Activated CD4-positive, alpha-beta T cell treated with anti-CD3 and anti-CD28 coated beads, Interleukin-2, amount 50 U/mL, for 24 hours (primary cell): ENCODE measurements around the gene MSH2.
"Not testable (repeated sequence)": the region's sequence is repeated elsewhere in the genome, so short reads cannot be mapped to it uniquely, and the experiment has no call there.

Experiments used
- DNase-seq, 2 donors: peaks; one replicate each; pipeline ENCODE4 v3.0.0-alpha.2; 2020; ENCODE audit warnings: low read depth in 1 of 2, low spot score in 1 of 2

Gene MSH2

DNA sequence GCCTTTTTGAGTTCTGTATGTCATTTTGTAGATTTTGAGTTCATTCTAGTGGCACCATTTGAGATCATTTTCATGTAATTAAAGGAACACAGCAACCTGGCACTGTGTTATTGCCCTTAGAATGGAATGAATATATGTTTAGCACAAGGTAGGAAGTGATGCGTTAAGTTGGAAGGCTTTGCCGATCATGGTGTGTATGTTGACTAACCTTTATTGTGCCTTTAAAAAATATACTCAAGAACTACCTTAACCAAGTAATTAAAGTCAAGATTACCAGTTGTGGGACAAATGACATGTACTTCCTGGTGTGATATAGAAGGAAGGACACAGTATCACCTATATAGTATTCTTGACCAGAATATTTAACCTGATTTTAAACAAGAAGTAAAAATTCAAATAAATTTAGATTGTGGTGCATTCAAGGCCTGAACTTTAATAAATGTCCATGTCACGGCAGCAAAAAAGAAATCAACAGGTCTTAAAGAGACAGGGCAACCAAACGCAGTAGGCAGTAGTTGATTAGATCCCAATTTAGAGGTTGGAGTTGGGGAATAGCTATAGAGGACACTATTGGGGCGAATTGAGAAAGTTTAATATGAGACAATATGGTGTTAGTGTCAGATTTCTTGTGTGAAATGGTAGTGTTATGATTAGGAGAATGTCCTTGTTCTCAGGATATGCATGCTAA, 68.6 kb downstream of the MSH2 start:
- DNase-seq = no peak

DNA sequence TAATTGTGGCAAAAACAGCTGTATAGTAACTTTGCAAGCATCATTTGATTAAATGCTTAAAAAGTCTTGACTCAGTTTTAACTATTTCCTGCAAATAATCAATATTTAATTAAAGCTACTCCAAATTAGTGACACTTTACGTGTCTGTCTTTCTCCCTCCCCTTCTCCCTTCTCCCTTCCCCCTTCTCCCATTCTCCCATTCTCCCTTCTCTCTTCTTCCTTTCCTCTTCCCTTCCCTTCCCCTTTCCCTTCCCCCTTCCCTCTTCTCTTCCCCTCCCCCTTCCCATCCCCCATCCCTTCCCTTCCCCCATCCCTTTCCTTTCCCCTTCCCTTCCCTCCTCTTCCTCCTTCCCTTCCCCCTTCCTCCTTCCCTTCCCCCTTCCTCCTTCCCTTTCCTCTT, 76.9 kb downstream of the MSH2 start:
- DNase-seq = no peak

DNA sequence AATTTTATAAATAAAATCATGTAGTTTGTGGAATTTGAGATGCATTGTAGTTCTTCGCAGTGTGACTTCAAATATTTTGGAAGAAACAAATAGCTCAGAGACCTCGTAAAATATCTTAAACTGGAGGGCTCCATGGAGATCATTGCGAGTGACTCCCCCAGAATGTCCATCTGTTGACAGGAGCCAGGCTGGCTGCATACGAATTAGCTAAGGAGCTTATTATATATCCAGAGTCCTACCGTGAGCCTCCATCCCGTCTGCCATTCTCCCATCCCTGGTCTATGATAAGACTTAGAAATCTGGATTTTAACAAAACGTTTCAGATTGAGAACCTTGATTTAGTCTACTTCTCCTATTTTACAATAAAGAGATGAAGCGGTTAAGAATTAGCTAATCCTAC, 80.2 kb downstream of the MSH2 start:
- no peak for DNase-seq

DNA sequence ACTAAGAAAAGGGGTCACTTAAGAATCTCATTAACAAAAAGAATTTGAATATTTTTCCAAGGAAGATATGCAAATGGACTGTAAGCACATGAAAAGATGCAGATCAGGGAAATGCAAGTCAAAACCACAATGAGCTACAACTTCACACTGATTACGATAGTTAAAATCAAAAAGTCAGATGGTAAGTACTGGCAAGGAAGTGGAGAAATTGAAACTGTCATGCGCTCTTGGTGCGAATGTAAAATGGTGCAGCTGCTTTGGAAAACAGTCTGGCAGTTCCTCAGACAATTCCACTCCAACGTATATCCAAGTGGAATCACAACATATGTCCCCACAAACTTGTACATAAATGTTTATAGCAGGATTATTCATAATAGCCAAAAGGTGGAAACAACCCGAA, 81.4 kb downstream of the MSH2 start:
- no peak for DNase-seq

DNA sequence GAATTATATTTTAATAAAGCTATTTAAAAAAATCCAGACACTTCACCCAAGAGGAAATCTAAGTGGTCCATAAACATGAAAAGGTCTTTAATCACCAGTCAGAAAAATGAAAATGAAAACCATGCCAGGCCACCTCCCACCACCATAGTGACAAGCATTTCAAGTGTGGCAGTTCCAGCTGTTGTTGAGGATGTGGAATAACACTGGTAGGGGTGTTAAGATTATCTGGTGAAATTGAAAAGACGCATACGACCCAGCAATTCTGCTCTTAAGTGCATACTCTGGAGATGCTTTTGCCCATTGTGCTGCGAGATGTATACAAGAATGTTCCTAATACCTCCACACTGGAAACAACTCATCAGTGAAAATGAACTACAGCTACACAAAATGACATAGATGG, 82.2 kb downstream of the MSH2 start:
- no peak for DNase-seq

DNA sequence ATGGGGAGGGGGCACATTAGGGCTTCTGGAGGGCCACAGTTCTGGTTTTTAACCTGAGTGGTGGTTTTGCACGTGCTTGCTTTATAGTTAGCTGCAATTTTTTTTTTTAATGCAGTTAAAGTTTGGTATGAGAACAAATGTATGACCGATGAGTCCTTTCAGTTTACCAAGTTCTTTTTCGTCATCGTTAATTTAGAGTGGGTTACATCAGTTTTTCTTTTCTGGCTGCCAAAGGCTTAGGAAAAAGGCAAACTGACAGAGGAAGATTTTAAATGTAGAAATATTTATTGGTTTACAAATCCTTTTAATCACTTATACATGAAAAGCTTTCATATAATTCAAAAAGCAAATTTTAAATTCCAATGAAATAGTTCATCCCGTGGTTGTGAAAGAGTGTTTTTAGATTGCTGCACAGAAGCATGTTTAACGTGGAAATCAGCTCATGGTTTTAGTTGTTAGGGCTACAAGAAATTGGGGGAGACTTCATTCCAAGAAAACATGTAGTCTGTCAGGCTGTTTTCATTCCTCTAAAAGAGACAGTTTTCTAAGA, 82.9 kb downstream of the MSH2 start:
- no peak for DNase-seq

DNA sequence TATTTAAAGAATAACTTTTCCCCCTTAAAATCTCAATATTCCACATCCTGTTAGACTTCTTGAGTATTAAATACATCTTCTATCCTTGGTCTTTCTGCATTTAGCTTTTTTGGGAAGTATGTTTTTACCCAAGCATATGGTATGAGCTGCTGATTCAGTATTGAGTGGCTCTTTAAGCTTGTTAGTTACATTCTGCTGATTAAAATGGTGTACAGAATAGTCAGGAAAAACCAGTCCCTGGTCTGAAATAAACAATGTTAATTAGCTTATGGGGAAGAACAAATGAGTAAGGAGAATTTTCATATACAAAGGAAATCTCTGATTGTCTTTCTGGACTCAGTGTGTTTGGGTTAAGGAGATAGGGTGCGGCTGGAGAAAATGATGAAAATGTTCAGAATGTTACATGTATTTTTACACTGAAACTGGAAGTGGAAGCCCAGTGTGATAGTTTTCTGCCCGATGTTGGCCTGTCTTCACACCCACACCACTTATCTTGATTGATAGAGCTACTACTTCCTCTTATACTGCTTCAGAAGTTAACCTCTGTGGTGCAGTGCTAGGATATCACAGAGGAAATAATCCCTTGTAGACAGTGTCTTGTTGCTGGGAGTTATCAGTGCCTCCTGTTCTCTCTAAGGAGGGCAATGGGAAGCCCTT, 84.0 kb downstream of the MSH2 start:
- DNase-seq = no peak

DNA sequence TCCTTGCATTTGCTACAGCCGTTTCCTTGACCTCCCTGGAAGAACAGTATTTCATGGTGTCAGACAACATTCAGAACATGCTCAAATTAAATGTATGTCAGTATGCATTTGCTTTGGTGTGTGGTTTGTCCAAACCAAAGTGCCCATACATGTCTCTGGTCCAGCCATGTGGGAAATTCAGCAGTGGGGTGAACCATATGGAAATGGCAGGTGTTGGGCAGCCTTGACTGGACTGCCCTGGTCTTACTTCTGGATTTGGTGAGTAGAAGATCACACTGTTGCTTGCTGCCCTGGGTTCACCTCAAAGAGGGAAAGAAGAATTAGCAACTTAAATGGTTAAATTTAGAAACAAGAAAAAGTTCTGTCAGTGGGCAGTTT, 84.5 kb downstream of the MSH2 start:
- no peak for DNase-seq

DNA sequence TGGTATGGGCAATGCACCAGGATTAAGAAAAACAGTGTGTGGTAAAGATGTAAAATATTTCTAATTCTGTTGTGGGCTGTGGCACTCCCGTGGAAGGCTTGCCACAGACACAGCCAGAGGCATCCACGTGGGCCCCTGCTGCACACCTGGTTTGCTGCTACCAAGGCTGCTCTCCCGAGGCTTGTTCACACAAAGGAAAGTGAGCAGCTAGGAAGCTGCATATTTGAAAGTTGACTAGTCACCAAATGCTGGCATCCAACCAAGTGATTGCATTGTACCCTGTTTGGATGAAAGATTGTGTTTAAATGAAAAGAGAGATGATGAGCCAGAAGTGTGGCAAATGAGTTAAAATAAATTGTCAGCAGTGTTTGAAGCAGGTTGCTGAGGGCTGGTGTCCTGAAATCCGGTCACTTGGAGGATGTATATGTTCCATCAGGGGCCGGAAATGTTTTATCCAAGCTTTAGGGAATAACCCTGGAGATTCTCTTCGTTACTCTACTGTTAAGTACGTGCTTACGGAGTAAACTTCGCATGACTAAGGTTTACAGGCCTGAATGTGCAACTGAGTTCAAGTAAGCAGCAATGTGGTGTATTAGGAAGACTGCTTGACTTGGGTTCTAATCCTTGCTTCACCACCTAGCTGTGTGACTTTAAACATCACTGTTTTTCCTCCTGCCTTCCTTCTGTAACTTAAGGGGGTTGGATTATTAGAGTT, 86.1 kb downstream of the MSH2 start:
- no peak for DNase-seq

DNA sequence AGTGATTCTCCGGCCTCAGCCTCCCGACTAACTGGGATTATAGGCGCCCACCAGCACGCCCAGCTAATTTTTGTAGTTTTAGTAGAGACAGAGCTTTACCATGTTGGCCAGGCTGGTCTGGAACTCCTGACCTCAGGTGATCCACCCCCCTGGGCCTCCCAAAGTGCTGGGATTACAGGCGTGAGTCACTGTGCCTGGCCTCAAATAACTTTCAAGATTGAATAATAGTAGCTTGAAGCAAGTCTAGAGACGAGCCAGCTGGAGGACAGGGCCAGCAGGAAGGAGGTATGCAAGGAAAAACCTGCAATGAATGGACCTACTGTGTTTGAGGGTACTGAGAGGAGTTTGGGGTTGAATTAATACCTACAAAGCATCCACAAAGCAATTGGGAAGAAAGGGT, 87.5 kb downstream of the MSH2 start:
- no peak for DNase-seq

DNA sequence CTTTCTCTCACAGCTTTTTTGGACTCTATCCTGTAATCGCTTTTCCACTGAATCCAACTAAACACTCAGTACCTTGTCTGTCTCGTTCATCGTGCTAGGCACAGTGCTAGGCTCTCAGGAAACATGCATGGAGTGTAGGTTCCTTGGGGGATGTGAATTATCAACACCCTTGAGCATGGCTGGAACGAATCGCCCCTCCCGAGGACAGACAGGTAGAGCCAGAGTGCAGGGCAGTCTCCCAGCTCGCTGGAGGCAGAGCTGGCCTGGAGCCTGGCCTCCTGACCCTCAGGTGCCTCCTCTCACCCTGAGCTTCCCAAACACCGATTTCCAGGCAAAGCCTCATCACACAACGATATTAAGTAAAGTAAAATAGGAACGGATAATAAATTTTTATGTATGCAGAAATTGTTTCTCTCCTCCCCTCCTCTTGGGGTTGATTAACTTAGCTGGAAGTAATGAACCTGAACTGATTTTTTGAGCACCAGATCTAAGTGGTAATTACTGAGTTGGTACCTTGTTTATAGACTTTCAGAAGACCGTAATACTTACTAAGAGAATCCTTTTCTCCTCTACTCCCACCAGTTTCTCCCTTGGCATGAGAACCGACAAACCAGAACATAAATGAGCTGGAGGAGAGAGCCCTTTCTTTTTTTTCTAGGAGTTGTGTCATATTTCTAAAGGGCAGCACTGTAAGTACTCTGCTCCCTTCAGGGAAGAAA, 90.5 kb downstream of the MSH2 start:
- DNase-seq = no peak

DNA sequence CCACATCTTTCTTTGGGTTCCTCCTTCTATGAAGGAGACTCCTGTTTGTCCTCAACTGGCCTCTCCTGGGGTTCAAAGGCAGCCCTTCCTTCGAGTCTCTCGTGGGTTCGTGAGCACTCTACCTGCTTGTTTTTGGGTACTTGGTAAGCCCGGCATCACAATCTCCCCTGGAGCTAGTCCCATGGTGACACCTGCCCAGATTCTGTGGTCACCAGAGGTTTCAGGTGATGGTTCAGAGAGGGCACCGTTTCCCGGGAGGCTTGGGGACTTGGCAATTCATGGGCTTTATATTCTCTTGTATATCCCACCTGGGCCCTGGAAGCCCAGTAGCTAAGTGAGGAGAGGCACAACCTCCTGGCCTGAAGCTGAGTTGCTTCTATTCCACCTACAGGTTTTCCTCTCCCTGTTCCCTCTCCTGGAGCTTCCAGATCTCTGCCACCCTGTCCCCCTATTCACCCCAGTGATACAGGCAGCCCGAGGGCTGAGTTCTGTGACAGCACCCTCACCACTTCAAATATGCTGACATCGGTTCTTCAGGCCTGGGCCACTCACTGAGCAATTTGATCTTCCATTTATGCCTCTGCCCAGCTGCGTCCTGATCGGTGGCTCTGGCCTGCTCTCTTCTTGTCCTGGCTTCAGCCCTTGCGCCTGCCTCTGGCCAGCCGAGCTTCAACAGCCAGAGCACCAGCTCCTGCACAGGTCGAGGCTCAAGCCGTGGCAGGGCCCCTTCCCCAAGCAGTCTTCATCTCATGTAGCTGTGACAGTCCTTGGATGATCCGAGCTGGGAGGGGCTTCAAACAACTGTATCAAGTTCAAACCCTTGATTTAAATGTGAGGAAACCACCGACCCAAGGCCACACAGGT, 91.5 kb downstream of the MSH2 start:
- no peak for DNase-seq

DNA sequence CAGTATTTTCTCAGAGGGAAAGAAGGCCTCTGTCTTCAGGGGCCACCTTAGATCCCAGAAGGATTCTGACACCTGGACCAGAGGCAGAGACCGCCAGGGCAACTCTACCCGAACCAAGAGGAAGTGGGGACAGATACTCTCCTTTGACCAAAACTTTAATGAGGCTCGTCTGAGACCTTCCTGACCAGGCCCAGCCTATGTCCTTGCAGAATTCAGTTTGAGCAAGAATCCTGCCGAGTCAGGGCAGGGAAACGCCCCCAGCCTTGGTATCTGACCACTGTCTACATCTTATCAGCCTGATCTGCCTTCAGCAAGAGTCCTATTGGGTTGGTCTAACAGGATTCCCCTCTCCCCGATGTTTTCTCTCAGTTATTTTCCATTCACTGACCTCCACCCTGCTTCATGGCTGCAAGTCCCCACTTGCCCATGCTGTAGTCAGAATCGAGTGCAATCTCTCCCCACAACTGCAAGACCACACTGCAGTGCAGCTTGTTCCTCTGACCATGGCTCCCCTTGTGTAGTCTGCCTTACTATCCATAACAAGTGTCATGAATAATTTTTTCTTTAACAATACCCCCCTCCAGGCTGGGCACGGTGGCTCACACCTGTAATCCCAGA, 95.0 kb downstream of the MSH2 start:
- no peak for DNase-seq

DNA sequence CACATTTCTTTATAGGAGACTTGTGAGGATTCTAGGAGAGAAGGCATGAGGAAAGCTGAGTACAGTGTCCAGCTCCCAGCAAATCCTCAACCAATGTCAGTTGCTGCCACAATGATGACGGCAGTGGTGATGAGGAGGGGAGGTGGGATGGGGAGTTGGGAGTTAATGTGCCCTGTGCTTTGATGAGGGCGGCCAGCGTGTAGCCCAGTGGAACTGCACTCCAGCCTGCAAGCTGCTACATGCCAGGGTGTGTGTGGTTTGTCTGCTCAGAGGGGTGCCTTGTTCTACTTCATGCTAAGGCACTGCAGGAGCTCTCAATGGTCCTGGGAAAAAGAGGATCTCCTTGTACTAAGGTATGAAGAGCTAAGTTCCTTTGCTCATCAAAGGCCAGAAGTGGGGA, 96.1 kb downstream of the MSH2 start:
- no peak for DNase-seq

DNA sequence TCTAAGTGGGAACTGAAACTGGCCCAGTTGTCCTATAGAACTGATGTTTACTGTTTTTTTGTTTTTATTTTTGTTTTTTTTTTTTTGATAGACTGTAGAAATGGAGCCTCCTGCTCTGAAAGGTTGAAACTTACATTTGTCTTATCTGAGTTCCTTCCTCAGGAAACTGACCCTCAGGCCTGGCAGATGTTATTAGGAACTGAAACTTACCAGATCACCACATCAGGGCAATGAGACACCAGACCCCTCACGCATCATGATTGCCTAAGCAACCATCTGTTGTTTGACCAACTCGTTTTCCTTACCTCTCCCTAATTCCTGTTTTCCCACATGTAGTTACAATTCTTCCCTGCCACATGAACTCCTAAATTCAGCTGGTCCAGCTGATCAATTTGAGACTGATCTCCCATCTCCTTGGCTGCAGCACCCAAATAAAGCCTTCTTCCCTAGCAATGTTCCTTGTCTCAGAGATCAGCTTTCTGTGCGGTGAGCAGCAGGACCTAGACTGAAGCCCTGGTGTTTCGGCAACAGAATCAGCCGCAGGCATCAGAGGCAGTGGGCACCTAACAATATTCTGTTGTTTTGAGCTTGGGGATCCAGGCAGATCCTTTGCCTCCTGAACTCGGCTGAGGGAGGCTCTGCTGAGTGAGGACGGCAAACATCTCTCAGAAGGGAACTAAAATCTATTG, 96.8 kb downstream of the MSH2 start:
- DNase-seq = no peak

DNA sequence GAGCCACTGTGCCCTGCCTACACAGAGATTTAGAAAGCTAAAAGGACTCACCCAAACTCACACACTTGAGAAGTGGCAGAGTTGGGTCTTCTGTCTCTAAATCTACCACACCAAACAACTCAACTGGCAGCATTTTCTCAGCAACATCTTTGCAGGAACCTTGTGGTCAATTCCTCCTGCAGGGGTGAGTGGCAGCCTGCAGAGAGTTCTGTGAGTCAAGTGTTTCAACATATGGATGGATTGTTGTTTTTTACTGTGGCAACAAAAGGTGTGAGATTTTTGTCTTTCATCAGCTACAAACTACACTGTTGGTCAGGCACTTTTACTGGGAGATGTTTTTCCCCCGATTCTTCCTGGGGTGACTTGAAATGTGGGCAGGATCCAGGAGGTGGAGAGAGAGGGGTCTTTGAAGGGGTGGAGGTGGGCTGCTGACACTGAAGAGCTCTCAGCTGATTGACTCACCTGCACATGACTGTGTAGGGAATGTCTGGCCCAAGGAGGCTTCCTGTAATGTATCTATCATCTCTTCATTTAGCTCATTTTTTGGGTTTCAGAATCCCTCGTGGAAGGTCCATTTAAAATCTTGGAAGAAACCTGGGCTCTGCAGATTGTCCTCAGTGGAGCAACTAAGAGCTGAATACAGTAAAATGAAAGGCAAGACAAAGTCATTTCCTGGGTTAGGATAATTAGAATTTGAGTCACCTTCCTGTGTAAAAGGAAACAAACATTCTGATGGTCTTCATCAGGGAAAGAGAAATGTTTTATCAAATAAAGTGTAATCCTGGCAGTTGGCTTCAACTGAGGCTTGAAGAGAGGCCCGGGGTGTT, 98.6 kb downstream of the MSH2 start:
- DNase-seq = no peak

DNA sequence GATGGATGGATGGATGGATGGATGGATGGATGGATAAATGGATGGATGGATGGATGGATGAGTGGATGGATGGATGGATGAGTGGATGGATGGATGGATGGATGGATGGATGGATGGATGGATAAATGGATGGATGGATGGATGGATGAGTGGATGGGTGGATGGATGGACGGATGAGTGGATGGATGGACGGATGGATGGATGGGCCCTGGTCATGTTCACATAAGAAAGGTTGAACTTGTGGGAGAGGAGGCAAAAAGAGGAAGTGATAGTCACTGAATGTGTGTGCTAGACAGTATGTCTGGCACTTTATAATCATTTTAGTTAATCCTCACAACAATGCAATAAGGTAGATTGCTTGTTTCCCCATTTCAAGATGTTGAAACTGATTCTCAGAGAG, 99.5 kb downstream of the MSH2 start:
- DNase-seq = not testable (repeated sequence)

DNA sequence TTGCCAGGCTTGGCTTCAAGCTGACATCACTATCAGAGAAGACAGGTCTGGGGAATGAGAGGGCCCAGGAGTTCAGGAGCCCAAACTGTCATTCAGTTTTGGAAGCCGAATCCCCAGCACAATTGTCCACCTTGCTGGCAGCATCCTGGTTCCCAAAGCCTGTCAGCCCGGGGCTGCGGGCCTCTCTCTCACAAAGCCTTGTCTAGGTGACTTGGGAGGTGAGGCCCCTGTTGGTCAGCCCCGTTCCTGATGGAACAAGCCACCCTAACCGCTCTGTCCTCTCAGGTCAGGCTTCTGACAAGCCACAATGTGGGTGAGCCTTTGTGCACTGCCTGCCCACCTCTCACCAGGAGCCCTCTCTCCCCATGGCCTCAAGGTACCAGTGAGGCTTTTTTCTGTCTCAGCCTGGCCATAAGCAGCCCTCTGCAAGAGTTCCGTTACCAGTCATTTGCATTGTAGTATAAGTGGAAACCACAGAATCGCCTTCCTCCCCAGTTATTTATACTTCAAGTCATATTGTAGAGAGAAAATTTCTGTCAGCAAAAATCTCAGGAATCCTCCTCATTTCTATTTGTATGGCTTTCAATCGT, 100.6 kb downstream of the MSH2 start:
- no peak for DNase-seq
